Prostate gland (tissue), 2 donors: ENCODE results near the gene UGDH. TPM values are rescaled to one million over a fixed set of nuclear protein-coding genes. Genes with fewer than 3 reads are reported as not detected.

ENCODE experiments used
- DNase-seq: peaks from one replicate; pipeline ENCODE4 v3.0.0-alpha.2; 2019; ENCODE audit warnings: low spot score
- H3K27ac ChIP-seq, 2 donors: fragments of 200-600 bp; sonication (generic); 2 replicates each; pipeline ENCODE4 v1.5.1; 2017 to 2019
- H3K27me3 ChIP-seq: fragments of 200-600 bp; sonication (generic); replicated peaks from 2 replicates; pipeline ENCODE4 v1.5.1; 2019; ENCODE audit not compliant: insufficient read depth
- H3K36me3 ChIP-seq, 2 donors: fragments of 200-600 bp; sonication (generic); 1 replicate in 1 of 2; 2 replicates in 1 of 2; pipeline versions ENCODE4 v1.5.1 to v1.8.1; 2017 to 2019
- H3K4me1 ChIP-seq: fragments of 200-600 bp; sonication (generic); replicated peaks from 2 replicates; pipeline ENCODE4 v1.5.1; 2019
- H3K4me3 ChIP-seq, 2 donors: fragments of 200-600 bp; sonication (generic); 2 replicates each; pipeline ENCODE4 v1.5.1; 2017 to 2019
- H3K9me3 ChIP-seq: fragments of 200-600 bp; sonication (generic); 2 replicates; pipeline ENCODE4 v1.5.1; 2017
- CTCF ChIP-seq, 4 experiments: fragments of 200-600 bp in 2 of 4; fragments of 450-650 bp in 2 of 4; sonication (generic) in 2 of 4; IDR thresholded peaks; 1 replicate in 3 of 4; 2 replicates in 1 of 4; pipeline ENCODE4 v1.5.1; 2016 to 2019; ENCODE audit warnings: antibody characterized with exemption in 4 of 4, mild to moderate bottlenecking in 2 of 4, moderate library complexity in 2 of 4
- POLR2A ChIP-seq: fragments of 450-650 bp; IDR thresholded peaks from one replicate; pipeline ENCODE4 v1.6.1; 2016; ENCODE audit warnings: antibody characterized with exemption, mild to moderate bottlenecking
- POLR2AphosphoS5 ChIP-seq: sonication (generic); formaldehyde crosslinking; IDR thresholded peaks from one replicate; pipeline ENCODE4 v1.6.1; 2017; ENCODE audit warnings: antibody characterized with exemption
- WGBS: methylation state at CpG from one replicate; pipeline ENCODE4 v1.1.5; 2018; 5-methylcytosine and 5-hydroxymethylcytosine counted together
- intact Hi-C: fragments of 100-400 bp; cut with DNase I; formaldehyde crosslinking; loops from one replicate; pipeline ENCODE4 v1.14.2; 2022
- total RNA-seq, 2 donors: library from RNA; depleted of rRNA; stranded (reverse); fragments of >200 nt; gene quantifications; one replicate each; pipeline ENCODE4 v1.1.0, GENCODE V29; 2016

UGDH gene
- total RNA-seq, 2 donors from 2014 or later: 59.0 to 147 TPM

GRCh38 chr4:39484582-39485272 is 42.5 kb downstream of the UGDH start:
- WGBS: 90% methylated on average over 6 of the region's 6 CpGs
- no peak for DNase-seq
- Histone ChIP-seq H3K4me1 (no peaks in the 10 kb centered on the region), H3K27me3 (no peaks in the 10 kb centered on the region), H3K9me3 (no peaks in the 10 kb centered on the region), H3K4me3 (no peak overlapping the region), H3K36me3 (no peaks in the 10 kb centered on the region), H3K27ac (no peak overlapping the region)
- no peak for TF ChIP-seq POLR2A
- TF ChIP-seq POLR2AphosphoS5: no peak
- no peak for TF ChIP-seq CTCF (IDR thresholded peaks at IDR 0.05)
- intact Hi-C loops: no loop called here

DNA sequence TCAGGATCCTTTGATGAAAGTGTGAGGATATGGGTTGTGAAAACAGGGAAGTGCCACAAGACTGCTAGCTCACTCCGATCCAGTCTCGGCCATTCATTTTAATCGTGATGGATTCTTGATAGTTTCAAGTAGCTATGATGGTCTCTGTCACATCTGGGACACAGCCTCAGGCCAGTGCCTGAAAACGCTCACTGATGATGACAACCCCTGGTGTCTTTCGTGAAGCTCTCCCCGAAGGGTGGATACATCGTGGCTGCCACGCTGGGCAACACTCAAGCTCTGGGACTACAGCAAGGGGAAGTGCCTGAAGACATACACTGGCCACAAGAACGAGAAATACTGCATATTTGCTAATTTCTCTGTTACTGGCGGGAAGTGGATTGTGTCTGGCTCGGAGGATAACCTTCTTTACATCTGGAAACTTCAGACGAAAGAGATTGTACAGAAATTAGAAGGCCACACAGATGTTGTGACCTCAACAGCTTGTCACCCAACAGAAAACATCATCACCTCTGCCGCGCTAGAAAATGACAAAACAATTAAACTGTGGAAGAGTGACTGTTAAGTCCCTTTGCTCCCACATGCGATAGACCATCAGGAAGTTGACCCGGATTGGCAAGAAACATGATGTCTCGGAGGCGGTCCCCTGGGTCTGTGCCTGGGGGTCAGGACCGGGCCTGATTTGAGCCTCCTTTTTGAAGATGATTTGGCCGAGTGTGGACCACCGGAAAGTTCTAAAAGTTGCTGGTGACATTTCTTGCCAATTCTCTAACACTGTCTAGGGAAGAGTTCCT is 46.1 kb downstream of the UGDH start:
- 85% methylated on average over 21 of the region's 21 CpGs for WGBS
- no peak for TF ChIP-seq CTCF (IDR thresholded peaks at IDR 0.05)
- no peak for TF ChIP-seq POLR2AphosphoS5
- no peak for TF ChIP-seq POLR2A
- Histone ChIP-seq H3K4me1 (no peaks in the 10 kb centered on the region), H3K27ac (no peak overlapping the region), H3K9me3 (no peaks in the 10 kb centered on the region), H3K4me3 (no peak overlapping the region), H3K36me3 (no peaks in the 10 kb centered on the region), H3K27me3 (no peaks in the 10 kb centered on the region)
- DNase-seq: no peak
- intact Hi-C loops: no loop called here

GRCh38 chr4:39480251-39480650 is 47.0 kb downstream of the UGDH start:
- Histone ChIP-seq H3K27me3 (no peaks in the 10 kb centered on the region), H3K4me1 (no peaks in the 10 kb centered on the region), H3K4me3 (no peak overlapping the region), H3K9me3 (no peaks in the 10 kb centered on the region), H3K36me3 (no peaks in the 10 kb centered on the region), H3K27ac (no peak overlapping the region)
- no peak for TF ChIP-seq POLR2A
- no peak for TF ChIP-seq POLR2AphosphoS5
- no peak for TF ChIP-seq CTCF (IDR thresholded peaks at IDR 0.05)
- WGBS: 96% methylated on average over 27 of the region's 27 CpGs
- no peak for DNase-seq
- intact Hi-C loops: no loop called here

- intact Hi-C loops: no loop called here
- no peaks in the 10 kb centered on the region for H3K27me3 ChIP-seq
- no peaks in the 10 kb centered on the region for H3K4me1 ChIP-seq
- TF ChIP-seq POLR2AphosphoS5: no peak
- TF ChIP-seq POLR2A: no peak
- TF ChIP-seq CTCF (IDR thresholded peaks at IDR 0.05): no peak
- no peaks in the 10 kb centered on the region for H3K36me3 ChIP-seq
- no peak for DNase-seq
- WGBS: 79% methylated on average over 5 of the region's 5 CpGs
- no peak overlapping the region for H3K4me3 ChIP-seq
- no peaks in the 10 kb centered on the region for H3K9me3 ChIP-seq
- no peak overlapping the region for H3K27ac ChIP-seq
Measured at GRCh38 chr4:39476187-39476895, 50.9 kb downstream of the UGDH start.
